SK-N-SH (cell line): ENCODE measurements around the gene CCNG1. TPM values are rescaled to one million over a fixed set of nuclear protein-coding genes. Genes with fewer than 3 reads are reported as not detected.

Experiments used
- CTCF ChIA-PET: fragments of 300-600, 350-600 bp; formaldehyde crosslinking; extraction: SDS; loops from one replicate; lab custom pipeline; 2021; lab: Yijun Ruan, JAX
- POLR2A ChIA-PET: fragments of 350-600 bp; sonication (Branson Sonifier 250); formaldehyde crosslinking; extraction: SDS; loops from one replicate; lab custom pipeline; 2020; ENCODE audit warnings: antibody characterized with exemption, inconsistent platforms; lab: Yijun Ruan, JAX
- DNase-seq: peaks from one replicate; pipeline ENCODE4 v3.0.0; 2012
- H2AFZ ChIP-seq: fragments of 200-600 bp; sonication (generic); 2 replicates; pipeline ENCODE4 v1.8.1; 2016; ENCODE audit warnings: antibody characterized with exemption, mild to moderate bottlenecking, low read depth
- H3F3A ChIP-seq: fragments of 200-600 bp; sonication (generic); replicated peaks from 2 replicates; pipeline ENCODE3; 2016; ENCODE audit warnings: antibody characterized with exemption, mild to moderate bottlenecking; ENCODE audit not compliant: insufficient read depth
- H3K27ac ChIP-seq, 2 experiments: fragments of 200-500 bp in 1 of 2; fragments of 200-600 bp in 1 of 2; sonication (Bioruptor generic) in 1 of 2; sonication (generic), shearing (Covaris generic) in 1 of 2; 2 replicates each; pipeline versions ENCODE4 v1.5.1 to v1.6.1; 2014 to 2016; ENCODE audit warnings: low read depth in 2 of 2, inconsistent platforms in 1 of 2, low read length in 1 of 2, mild to moderate bottlenecking in 1 of 2, mixed read lengths in 1 of 2
- H3K27me3 ChIP-seq: fragments of 200-600 bp; sonication (generic), shearing (Covaris generic); 2 replicates; pipeline ENCODE4 v1.6.1; 2016; ENCODE audit warnings: mixed run types; ENCODE audit not compliant: insufficient read depth
- H3K36me3 ChIP-seq, 2 experiments: fragments of 200-500 bp in 1 of 2; fragments of 200-600 bp in 1 of 2; sonication (Bioruptor generic) in 1 of 2; sonication (generic) in 1 of 2; replicated peaks in 1 of 2; 2 replicates each; pipeline versions ENCODE3 to v1.5.1; 2014 to 2016; ENCODE audit warnings: low read length in 1 of 2, mild to moderate bottlenecking in 1 of 2; ENCODE audit not compliant: insufficient read depth in 2 of 2, control insufficient read depth in 1 of 2
- H3K4me1 ChIP-seq, 2 experiments: fragments of 200-500 bp in 1 of 2; fragments of 200-600 bp in 1 of 2; sonication (Bioruptor generic) in 1 of 2; sonication (generic), shearing (Covaris generic) in 1 of 2; 2 replicates each; pipeline versions ENCODE4 v1.5.1 to v1.6.1; 2014 to 2016; ENCODE audit warnings: low read depth in 1 of 2, low read length in 1 of 2, mixed run types in 1 of 2; ENCODE audit not compliant: insufficient read depth in 2 of 2, control insufficient read depth in 1 of 2
- H3K4me2 ChIP-seq: fragments of 200-600 bp; sonication (generic), shearing (Covaris generic); 2 replicates; pipeline ENCODE4 v1.6.1; 2017; ENCODE audit warnings: mixed run types
- H3K4me3 ChIP-seq, 2 experiments: fragments of 200-500 bp in 1 of 2; fragments of 200-600 bp in 1 of 2; sonication (Bioruptor generic) in 1 of 2; sonication (generic), shearing (Covaris generic) in 1 of 2; 2 replicates each; pipeline versions ENCODE4 v1.5.1 to v1.8.1; 2014 to 2016; ENCODE audit warnings: low read depth in 2 of 2, inconsistent platforms in 1 of 2, low read length in 1 of 2, mild to moderate bottlenecking in 1 of 2, mixed read lengths in 1 of 2, moderate library complexity in 1 of 2
- H3K79me2 ChIP-seq: fragments of 200-600 bp; sonication (generic); 2 replicates; pipeline ENCODE4 v1.8.1; 2017; ENCODE audit warnings: mild to moderate bottlenecking; ENCODE audit not compliant: insufficient read depth
- H3K9ac ChIP-seq: fragments of 200-600 bp; sonication (generic); 2 replicates; pipeline ENCODE4 v1.6.1; 2017; ENCODE audit warnings: mixed run types
- H3K9me2 ChIP-seq: fragments of 200-600 bp; sonication (generic); 2 replicates; pipeline ENCODE4 v1.6.1; 2017; ENCODE audit warnings: mixed run types
- H3K9me3 ChIP-seq: fragments of 200-600 bp; sonication (generic); 2 replicates; pipeline ENCODE4 v1.6.1; 2017; ENCODE audit warnings: mixed run types, mild to moderate bottlenecking, moderate library complexity
- H4K20me1 ChIP-seq: fragments of 200-600 bp; sonication (generic); 2 replicates; pipeline ENCODE4 v1.6.1; 2017; ENCODE audit warnings: mild to moderate bottlenecking, mixed run types; ENCODE audit not compliant: insufficient read depth
- FOXJ3 ChIP-seq: sonication (generic); formaldehyde crosslinking; IDR thresholded peaks from 2 replicates; pipeline ENCODE4 v1.5.1; 2020; ENCODE audit warnings: mild to moderate bottlenecking, missing genetic modification reagents
- RAD21 ChIP-seq: IDR thresholded peaks from 2 replicates; pipeline ENCODE4 v1.6.1; 2012; ENCODE audit warnings: mild to moderate bottlenecking, low read length
- RFX5 ChIP-seq: IDR thresholded peaks from 2 replicates; pipeline ENCODE4 v1.6.1; 2012; ENCODE audit warnings: mild to moderate bottlenecking, improper control_type of control experiment, low read length
- SMC3 ChIP-seq: IDR thresholded peaks from 2 replicates; pipeline ENCODE4 v1.6.1; 2012; ENCODE audit warnings: low read depth, low read length, improper control_type of control experiment
- TAF1 ChIP-seq: IDR thresholded peaks from 2 replicates; pipeline ENCODE4 v1.6.1; 2012; ENCODE audit warnings: low read depth, mild to moderate bottlenecking, low read length, moderate library complexity, borderline replicate concordance
- TCF12 ChIP-seq: IDR thresholded peaks from 2 replicates; pipeline ENCODE4 v1.4.0; 2012
- TEAD4 ChIP-seq: IDR thresholded peaks from 2 replicates; pipeline ENCODE4 v1.4.0; 2012; ENCODE audit warnings: mild to moderate bottlenecking, borderline replicate concordance; ENCODE audit not compliant: insufficient read depth
- WGBS: methylation state at CpG from one replicate; pipeline ENCODE4 v1.1.6; 2017; ENCODE audit warnings: low lambda C conversion rate; 5-methylcytosine and 5-hydroxymethylcytosine counted together
- polyA plus RNA-seq, 3 experiments: library from polyadenylated mRNA; depleted of rRNA; stranded (reverse); fragments of >200 nt; gene quantifications; 2 replicates each; pipeline ENCODE4 v1.2.3, GENCODE V29; 2012
- TF ChIP-seq, protein P1 (sequence below): fragments of 150-350 bp; IDR thresholded peaks from 2 replicates; pipeline ENCODE4 v1.6.1; 2017; ENCODE audit warnings: antibody characterized with exemption, low read length, low read depth, borderline replicate concordance
- TF ChIP-seq, protein P2 (sequence below): IDR thresholded peaks from 2 replicates; pipeline ENCODE4 v1.4.0; 2012; ENCODE audit warnings: low read depth, borderline replicate concordance
- TF ChIP-seq, protein P3 (sequence below): IDR thresholded peaks from 2 replicates; pipeline ENCODE4 v1.6.1; 2012; ENCODE audit warnings: mild to moderate bottlenecking, low read depth, low read length, moderate library complexity

Gene CCNG1
- polyA plus RNA-seq, 1 of the 3 experiments (the other 2 are of a cell fraction), result 49.0 TPM

DNA sequence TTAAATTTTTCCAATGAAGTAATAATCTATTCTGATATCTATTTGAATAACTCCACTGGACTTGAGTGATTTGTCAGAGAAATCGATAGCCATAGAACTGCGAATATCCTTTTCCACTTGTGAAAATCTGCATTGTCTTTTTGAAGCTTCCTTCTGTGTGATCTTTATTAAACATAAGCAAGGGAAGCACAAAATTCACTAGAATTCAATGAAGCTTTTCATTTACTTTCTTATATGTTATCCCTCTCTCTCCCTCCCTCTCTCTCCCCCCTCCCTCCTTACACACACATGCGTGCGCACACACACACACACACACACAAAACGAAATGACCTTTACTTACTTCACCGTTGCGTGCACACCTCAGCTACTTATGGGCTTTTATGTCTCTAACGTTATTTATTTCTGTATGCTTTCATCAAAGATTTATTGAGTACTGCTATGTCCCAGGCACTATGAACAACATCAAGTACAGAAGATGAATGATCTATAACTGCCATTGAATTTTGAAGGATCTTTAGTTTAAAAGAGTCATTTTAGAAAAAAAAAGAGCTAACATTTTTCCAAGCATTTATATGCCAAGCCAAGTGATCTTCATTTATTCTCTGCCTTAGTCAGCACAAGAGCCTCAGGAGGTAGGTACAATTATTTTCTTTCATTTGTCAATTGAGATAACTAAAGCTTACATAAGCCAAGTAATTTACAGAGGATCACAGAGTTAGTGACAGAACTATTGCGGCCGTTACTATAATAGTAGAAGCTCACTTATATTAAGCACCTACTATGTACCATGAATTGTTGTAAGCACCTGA, 32.8 kb upstream of the CCNG1 start:
- H4K20me1 ChIP-seq, result no peaks in the 10 kb centered on the region
- TF ChIP-seq FOXJ3, result no peak
- TF ChIP-seq, protein P1, sequence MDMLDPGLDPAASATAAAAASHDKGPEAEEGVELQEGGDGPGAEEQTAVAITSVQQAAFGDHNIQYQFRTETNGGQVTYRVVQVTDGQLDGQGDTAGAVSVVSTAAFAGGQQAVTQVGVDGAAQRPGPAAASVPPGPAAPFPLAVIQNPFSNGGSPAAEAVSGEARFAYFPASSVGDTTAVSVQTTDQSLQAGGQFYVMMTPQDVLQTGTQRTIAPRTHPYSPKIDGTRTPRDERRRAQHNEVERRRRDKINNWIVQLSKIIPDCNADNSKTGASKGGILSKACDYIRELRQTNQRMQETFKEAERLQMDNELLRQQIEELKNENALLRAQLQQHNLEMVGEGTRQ, result no peak
- TF ChIP-seq TCF12, result no peak
- TF ChIP-seq RAD21, result no peak
- no peak for TF ChIP-seq RFX5
- TF ChIP-seq TAF1, result no peak
- TF ChIP-seq, protein P2, sequence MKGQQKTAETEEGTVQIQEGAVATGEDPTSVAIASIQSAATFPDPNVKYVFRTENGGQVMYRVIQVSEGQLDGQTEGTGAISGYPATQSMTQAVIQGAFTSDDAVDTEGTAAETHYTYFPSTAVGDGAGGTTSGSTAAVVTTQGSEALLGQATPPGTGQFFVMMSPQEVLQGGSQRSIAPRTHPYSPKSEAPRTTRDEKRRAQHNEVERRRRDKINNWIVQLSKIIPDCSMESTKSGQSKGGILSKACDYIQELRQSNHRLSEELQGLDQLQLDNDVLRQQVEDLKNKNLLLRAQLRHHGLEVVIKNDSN, result no peak
- TF ChIP-seq TEAD4, result no peak
- TF ChIP-seq, protein P3, sequence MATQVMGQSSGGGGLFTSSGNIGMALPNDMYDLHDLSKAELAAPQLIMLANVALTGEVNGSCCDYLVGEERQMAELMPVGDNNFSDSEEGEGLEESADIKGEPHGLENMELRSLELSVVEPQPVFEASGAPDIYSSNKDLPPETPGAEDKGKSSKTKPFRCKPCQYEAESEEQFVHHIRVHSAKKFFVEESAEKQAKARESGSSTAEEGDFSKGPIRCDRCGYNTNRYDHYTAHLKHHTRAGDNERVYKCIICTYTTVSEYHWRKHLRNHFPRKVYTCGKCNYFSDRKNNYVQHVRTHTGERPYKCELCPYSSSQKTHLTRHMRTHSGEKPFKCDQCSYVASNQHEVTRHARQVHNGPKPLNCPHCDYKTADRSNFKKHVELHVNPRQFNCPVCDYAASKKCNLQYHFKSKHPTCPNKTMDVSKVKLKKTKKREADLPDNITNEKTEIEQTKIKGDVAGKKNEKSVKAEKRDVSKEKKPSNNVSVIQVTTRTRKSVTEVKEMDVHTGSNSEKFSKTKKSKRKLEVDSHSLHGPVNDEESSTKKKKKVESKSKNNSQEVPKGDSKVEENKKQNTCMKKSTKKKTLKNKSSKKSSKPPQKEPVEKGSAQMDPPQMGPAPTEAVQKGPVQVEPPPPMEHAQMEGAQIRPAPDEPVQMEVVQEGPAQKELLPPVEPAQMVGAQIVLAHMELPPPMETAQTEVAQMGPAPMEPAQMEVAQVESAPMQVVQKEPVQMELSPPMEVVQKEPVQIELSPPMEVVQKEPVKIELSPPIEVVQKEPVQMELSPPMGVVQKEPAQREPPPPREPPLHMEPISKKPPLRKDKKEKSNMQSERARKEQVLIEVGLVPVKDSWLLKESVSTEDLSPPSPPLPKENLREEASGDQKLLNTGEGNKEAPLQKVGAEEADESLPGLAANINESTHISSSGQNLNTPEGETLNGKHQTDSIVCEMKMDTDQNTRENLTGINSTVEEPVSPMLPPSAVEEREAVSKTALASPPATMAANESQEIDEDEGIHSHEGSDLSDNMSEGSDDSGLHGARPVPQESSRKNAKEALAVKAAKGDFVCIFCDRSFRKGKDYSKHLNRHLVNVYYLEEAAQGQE, result no peak
- no peak for TF ChIP-seq SMC3
- WGBS, result 67% methylated on average over 10 of the region's 10 CpGs
- no peaks in the 10 kb centered on the region for H3K27me3 ChIP-seq
- no peak overlapping the region for H3K4me3 ChIP-seq
- CTCF ChIA-PET, result interaction anchor here (1.0 to 2.0 kb wide), 4 partner anchors 57 to 1196 kb away, joined by 3 to 8 read pairs (median 5); no protein-coding TSS in a partner anchor
- no peaks in the 10 kb centered on the region for H3K9me2 ChIP-seq
- H3K9me3 ChIP-seq, result no peaks in the 10 kb centered on the region
- no peaks in the 10 kb centered on the region for H3K79me2 ChIP-seq
- no peaks in the 10 kb centered on the region for H3K36me3 ChIP-seq
- no peaks in the 10 kb centered on the region for H3F3A ChIP-seq
- DNase-seq, result no peak
- H3K9ac ChIP-seq, result no peak overlapping the region
- H3K4me1 ChIP-seq, result peaks cover 0 to 5% of the 10 kb centered on the region in 2 experiments; a peak in 1 of 4 replicates
- no peak overlapping the region for H3K27ac ChIP-seq
- H2AFZ ChIP-seq, result no peak overlapping the region
- no peak overlapping the region for H3K4me2 ChIP-seq
- POLR2A ChIA-PET, result no interaction called here
